Immature natural killer cell (primary cell): Measurements from ENCODE around the gene DHRS7B. TPM values are rescaled to one million over a fixed set of nuclear protein-coding genes. Genes with fewer than 3 reads are reported as not detected.
A peak's percentile ranks its signal among the peaks of the same experiment; 100 is the strongest.

ENCODE experiments used
- DNase-seq, 3 donors: peaks; one replicate each; pipeline ENCODE4 v3.0.0; 2022; ENCODE audit warnings: mixed read lengths in 1 of 3
- H3K27ac Mint-ChIP-seq, 6 donors: one replicate each; pipeline ENCODE4 v1.8.0; 2020; ENCODE audit warnings: mixed read lengths in 6 of 6, mild to moderate bottlenecking in 5 of 6, inconsistent platforms in 4 of 6, moderate library complexity in 3 of 6
- H3K27me3 Mint-ChIP-seq, 3 donors: one replicate each; pipeline ENCODE4 v1.8.0; 2020 to 2021; ENCODE audit warnings: low read depth in 3 of 3, mild to moderate bottlenecking in 3 of 3, mixed read lengths in 3 of 3, moderate library complexity in 3 of 3, inconsistent platforms in 1 of 3
- H3K36me3 Mint-ChIP-seq, 3 donors: one replicate each; pipeline ENCODE4 v1.8.0; 2020; ENCODE audit warnings: mixed read lengths in 3 of 3, inconsistent platforms in 2 of 3, mild to moderate bottlenecking in 2 of 3
- H3K4me1 Mint-ChIP-seq, 2 donors: one replicate each; pipeline ENCODE4 v1.8.0; 2020; ENCODE audit warnings: inconsistent platforms in 2 of 2, mild to moderate bottlenecking in 2 of 2, mixed read lengths in 2 of 2, moderate library complexity in 1 of 2
- H3K4me3 Mint-ChIP-seq, 5 donors: one replicate each; pipeline ENCODE4 v1.8.0; 2020; ENCODE audit warnings: mild to moderate bottlenecking in 5 of 5, mixed read lengths in 5 of 5, inconsistent platforms in 3 of 5, moderate library complexity in 3 of 5
- H3K9me3 Mint-ChIP-seq, 6 donors: one replicate each; pipeline ENCODE4 v1.8.0; 2020; ENCODE audit warnings: mild to moderate bottlenecking in 6 of 6, mixed read lengths in 6 of 6, inconsistent platforms in 4 of 6, moderate library complexity in 3 of 6
- polyA plus RNA-seq, 3 donors: library from polyadenylated mRNA; unstranded; fragments of 300-500 nt; fragmentation: Illumina TruSeq; gene quantifications; one replicate each; pipeline ENCODE4 v1.2.3, GENCODE V29; 2021

The DHRS7B gene
- polyA plus RNA-seq, 3 donors from 2014 or later = 11.3 to 15.3 (median 12.9) TPM

DNA sequence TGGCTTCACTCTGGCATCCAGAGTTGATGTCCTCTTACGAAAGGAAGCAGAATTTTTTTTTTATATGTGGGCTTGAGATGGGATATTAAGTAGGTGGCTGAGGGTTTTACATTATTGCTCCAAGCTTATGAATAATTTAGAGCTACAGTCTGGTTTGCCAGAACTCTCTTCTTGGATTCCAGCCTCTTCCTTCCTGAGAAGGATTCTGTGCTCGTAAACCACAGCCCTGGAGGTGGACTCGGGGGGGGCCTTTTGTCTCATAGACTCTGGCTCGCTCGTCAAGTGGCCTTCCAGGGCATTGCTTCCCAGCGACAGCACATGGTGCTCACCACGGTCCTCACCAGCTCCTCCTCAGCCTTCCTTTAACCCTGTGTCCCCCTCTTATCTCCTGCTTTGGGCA is 44.0 kb downstream of the DHRS7B start:
- no peak overlapping the region for H3K4me3 Mint-ChIP-seq
- no peaks in the 10 kb centered on the region for H3K27me3 Mint-ChIP-seq
- no peak for DNase-seq
- H3K36me3 Mint-ChIP-seq = peaks cover 4 to 14% (median 11%) of the 10 kb centered on the region in 3 donors
- no peaks in the 10 kb centered on the region for H3K9me3 Mint-ChIP-seq
- H3K4me1 Mint-ChIP-seq = peaks cover 0 to 13% of the 10 kb centered on the region in 2 donors
- H3K27ac Mint-ChIP-seq = peak overlapping the region in 1 of 6 donors; percentile 12

DNA sequence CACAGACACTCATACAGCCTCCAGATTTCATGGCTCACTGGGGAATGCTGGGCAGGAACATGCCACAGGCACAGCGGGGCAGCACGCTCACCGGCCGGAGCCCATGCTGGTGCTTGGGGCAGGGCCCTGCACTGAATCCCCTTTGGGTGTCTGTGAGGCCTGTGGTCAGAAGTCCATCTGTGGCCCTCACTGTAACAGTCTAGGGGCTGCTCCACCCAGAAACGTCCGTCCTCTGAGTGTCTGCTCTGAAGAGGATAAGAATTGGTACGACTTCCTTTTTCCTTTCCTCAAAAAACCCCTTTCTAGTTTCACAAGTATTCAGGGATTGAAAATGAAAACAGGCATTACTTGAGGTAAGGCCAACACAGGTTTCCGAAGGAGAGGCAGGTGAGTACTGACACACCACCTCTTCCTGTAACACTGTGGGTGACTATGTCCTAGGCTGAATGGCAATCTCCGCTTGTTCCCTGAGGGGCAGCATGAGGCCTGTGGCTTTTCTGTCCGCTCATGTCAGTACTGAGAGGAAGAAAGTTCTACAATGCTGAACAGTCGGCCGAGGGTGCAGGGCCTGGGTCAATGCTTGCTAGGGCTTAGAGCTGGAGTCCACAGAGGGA is 44.7 kb downstream of the DHRS7B start:
- H3K9me3 Mint-ChIP-seq = no peaks in the 10 kb centered on the region
- peaks cover 4 to 14% (median 11%) of the 10 kb centered on the region in 3 donors for H3K36me3 Mint-ChIP-seq
- H3K4me1 Mint-ChIP-seq = peaks cover 0 to 13% of the 10 kb centered on the region in 2 donors
- H3K27ac Mint-ChIP-seq = peak overlapping the region in 1 of 6 donors; percentile 12
- DNase-seq = no peak
- no peak overlapping the region for H3K4me3 Mint-ChIP-seq
- no peaks in the 10 kb centered on the region for H3K27me3 Mint-ChIP-seq

DNA sequence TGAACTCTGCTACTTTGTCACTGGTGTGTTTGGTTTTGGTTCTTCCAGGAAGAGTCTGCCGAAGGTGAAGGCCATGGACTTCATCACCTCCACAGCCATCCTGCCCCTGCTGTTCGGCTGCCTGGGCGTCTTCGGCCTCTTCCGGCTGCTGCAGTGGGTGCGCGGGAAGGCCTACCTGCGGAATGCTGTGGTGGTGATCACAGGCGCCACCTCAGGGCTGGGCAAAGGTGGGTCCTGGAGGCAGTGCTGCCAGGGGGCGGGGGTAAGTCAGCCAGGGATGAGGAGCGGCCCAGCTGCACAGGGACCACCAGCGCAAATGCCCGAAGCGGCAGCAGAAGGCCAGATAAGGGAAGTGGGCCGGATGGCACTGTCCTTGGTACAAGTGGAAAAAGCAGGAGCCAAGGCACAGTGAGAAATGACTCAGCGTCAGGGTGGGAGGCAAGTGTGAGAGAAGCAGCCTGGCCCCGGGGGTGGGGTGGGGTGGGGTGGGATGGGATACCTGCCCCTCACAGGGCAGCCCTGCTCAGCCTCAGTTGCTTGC is 45.3 kb downstream of the DHRS7B start:
- DNase-seq = no peak
- Mint-ChIP-seq H3K4me1 (peaks cover 0 to 7% of the 10 kb centered on the region in 2 donors), H3K27me3 (no peaks in the 10 kb centered on the region), H3K27ac (peak overlapping the region in 1 of 6 donors; percentile 9), H3K36me3 (peaks cover 4 to 14% (median 11%) of the 10 kb centered on the region in 3 donors), H3K9me3 (no peaks in the 10 kb centered on the region), H3K4me3 (no peak overlapping the region)

DNA sequence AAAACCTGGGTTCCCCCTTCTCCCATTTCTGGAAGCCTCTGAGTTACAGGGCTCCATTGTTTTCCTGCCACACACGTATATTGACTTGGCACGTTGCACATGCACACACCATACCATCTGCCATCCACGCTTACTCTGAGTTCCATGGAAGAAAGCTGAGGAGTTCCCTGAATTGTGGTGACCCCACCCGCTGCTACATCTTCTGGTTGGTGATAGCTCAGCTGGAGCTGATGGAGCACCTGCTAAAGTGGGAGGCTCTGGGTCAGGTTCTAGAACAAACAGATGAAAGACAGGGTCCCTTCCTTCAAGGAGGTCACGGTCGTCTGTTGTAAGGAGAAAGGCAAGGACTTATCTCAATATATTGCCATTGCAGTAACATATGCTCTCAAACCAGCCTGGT is 46.1 kb downstream of the DHRS7B start:
- no peak for DNase-seq
- Mint-ChIP-seq H3K36me3 (peaks cover 4 to 14% (median 11%) of the 10 kb centered on the region in 3 donors), H3K27me3 (no peaks in the 10 kb centered on the region), H3K4me1 (peaks cover 0 to 6% of the 10 kb centered on the region in 2 donors), H3K9me3 (no peaks in the 10 kb centered on the region), H3K27ac (peak overlapping the region in 2 of 6 donors; percentile 47 to 61), H3K4me3 (no peak overlapping the region)

DNA sequence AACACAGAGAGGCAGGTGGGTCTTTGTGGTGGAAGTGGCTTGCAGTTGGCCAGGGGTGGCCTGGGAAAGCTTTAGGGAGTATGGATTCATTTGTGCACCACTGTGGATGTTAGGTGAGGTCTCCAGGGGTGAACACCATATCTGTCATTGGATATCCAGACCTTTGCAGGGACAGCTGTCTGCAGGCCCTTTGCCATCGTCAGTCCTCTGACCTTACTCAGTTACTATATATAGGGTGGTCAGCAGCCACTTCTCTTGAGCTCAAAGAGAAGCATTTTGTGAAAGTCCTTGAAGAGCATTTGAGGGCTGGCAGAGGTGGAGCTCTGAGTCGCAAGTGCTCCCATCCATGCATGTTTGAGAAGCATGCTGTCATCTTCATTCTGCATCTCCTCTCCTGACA is 46.8 kb downstream of the DHRS7B start:
- DNase-seq = no peak
- H3K36me3 Mint-ChIP-seq = peaks cover 4 to 17% (median 11%) of the 10 kb centered on the region in 3 donors
- peaks cover 0 to 6% of the 10 kb centered on the region in 2 donors for H3K4me1 Mint-ChIP-seq
- H3K27ac Mint-ChIP-seq = peak overlapping the region in 2 of 6 donors; percentile 4 to 47
- H3K27me3 Mint-ChIP-seq = no peaks in the 10 kb centered on the region
- H3K9me3 Mint-ChIP-seq = no peaks in the 10 kb centered on the region
- no peak overlapping the region for H3K4me3 Mint-ChIP-seq

- no peak for DNase-seq
- no peak overlapping the region for H3K4me3 Mint-ChIP-seq
- H3K9me3 Mint-ChIP-seq = no peaks in the 10 kb centered on the region
- H3K36me3 Mint-ChIP-seq = peaks cover 4 to 17% (median 11%) of the 10 kb centered on the region in 3 donors
- H3K27ac Mint-ChIP-seq = no peak overlapping the region
- peaks cover 0 to 6% of the 10 kb centered on the region in 2 donors for H3K4me1 Mint-ChIP-seq
- no peaks in the 10 kb centered on the region for H3K27me3 Mint-ChIP-seq
Observed at GRCh38 chr17:21174186-21174585, 47.4 kb downstream of the DHRS7B start.

DNA sequence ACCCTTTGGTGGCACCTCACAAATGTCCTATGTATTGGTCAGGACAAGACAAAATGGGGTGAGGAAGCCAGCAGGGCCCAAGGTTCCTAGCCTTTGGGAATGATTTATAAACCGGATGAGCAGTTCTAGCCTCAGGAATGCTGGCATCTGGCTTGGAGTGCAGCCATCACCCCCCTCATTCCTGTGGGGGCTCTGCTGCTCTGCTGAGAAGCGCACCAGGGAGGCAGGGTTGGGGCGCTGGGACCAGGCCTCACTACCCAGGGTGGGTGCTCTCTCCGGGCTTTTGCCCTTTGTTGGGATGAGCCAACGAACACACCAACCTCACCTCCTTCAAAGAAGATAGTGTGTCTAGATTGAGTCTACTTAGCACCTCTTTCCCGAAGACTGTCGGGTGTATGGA is 47.9 kb downstream of the DHRS7B start:
- Mint-ChIP-seq H3K36me3 (peaks cover 4 to 17% (median 11%) of the 10 kb centered on the region in 3 donors), H3K4me1 (peaks cover 0 to 6% of the 10 kb centered on the region in 2 donors), H3K9me3 (no peaks in the 10 kb centered on the region), H3K27ac (no peak overlapping the region), H3K4me3 (no peak overlapping the region), H3K27me3 (no peaks in the 10 kb centered on the region)
- no peak for DNase-seq

GRCh38 chr17:21176773-21177395 is 50.1 kb downstream of the DHRS7B start:
- no peak for DNase-seq
- no peaks in the 10 kb centered on the region for H3K9me3 Mint-ChIP-seq
- no peaks in the 10 kb centered on the region for H3K27me3 Mint-ChIP-seq
- H3K27ac Mint-ChIP-seq = no peak overlapping the region
- H3K4me1 Mint-ChIP-seq = no peaks in the 10 kb centered on the region
- H3K4me3 Mint-ChIP-seq = no peak overlapping the region
- H3K36me3 Mint-ChIP-seq = peaks cover 10 to 26% (median 11%) of the 10 kb centered on the region in 3 donors

GRCh38 chr17:21177401-21177800 is 50.6 kb downstream of the DHRS7B start:
- no peak overlapping the region for H3K4me3 Mint-ChIP-seq
- no peak overlapping the region for H3K27ac Mint-ChIP-seq
- H3K9me3 Mint-ChIP-seq = no peaks in the 10 kb centered on the region
- H3K27me3 Mint-ChIP-seq = no peaks in the 10 kb centered on the region
- DNase-seq = no peak
- H3K36me3 Mint-ChIP-seq = peaks cover 10 to 28% (median 11%) of the 10 kb centered on the region in 3 donors
- H3K4me1 Mint-ChIP-seq = no peaks in the 10 kb centered on the region

DNA sequence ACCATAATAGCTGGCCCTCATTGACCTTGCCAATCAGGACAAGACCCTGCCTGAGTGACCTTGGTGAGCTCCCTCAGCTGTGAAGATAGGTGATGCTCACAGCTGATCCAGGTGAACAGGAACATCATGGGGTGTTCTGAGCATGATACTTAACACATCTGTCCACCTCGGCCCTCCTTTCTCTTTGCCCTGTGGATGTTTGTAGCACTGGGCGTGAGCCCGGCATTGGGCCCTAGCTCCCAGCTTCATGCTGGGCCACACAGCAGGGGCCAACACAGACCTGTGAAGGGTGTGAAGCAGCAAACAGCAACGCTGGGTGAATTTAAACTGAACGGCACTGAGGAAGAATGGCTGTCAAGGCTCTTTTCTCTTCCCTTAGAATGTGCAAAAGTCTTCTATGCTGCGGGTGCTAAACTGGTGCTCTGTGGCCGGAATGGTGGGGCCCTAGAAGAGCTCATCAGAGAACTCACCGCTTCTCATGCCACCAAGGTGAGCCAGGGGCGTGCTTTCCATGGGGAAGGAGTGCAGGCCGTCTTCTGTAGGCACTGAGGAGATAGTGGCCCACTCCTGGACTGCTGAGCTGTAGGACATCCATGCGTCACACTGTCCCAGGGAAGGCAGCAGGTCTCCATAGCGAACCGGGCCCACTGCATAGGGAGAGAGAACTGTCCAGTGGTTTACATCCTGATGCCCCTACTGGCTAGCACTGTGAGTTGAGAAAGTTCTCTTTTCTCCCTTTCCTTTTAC is 51.3 kb downstream of the DHRS7B start:
- DNase-seq = no peak
- H3K4me1 Mint-ChIP-seq = no peaks in the 10 kb centered on the region
- no peak overlapping the region for H3K4me3 Mint-ChIP-seq
- no peak overlapping the region for H3K27ac Mint-ChIP-seq
- H3K27me3 Mint-ChIP-seq = no peaks in the 10 kb centered on the region
- no peaks in the 10 kb centered on the region for H3K9me3 Mint-ChIP-seq
- peaks cover 10 to 26% (median 12%) of the 10 kb centered on the region in 3 donors for H3K36me3 Mint-ChIP-seq

GRCh38 chr17:21183468-21183867 is 56.7 kb downstream of the DHRS7B start:
- Mint-ChIP-seq H3K4me1 (no peaks in the 10 kb centered on the region), H3K36me3 (peaks cover 12 to 37% (median 18%) of the 10 kb centered on the region in 3 donors), H3K27ac (no peak overlapping the region), H3K27me3 (peaks cover 0 to 4% (median 0%) of the 10 kb centered on the region in 3 donors), H3K9me3 (no peaks in the 10 kb centered on the region), H3K4me3 (no peak overlapping the region)
- no peak for DNase-seq

DNA sequence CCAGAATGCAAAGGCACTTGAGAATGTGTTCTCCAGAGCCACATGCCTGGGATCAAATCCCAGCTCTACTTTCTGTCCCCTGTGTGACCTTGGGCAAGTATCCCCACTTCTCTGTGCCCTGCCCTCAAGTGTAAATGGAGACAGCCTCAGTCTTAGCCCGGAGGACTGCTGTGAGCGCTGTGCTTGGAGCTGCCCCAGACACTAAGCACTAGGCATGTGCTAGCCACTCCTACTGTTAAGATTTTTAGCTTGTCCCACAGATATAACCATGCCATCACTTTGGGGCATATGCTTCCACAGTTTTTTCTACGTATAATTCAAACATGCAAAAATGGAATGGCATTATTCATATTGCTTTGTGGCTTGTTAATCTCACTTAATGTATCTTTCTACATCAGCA is 57.8 kb downstream of the DHRS7B start:
- H3K27me3 Mint-ChIP-seq = peaks cover 0 to 4% (median 0%) of the 10 kb centered on the region in 3 donors

GRCh38 chr17:21185061-21185460 is 58.3 kb downstream of the DHRS7B start:
- Mint-ChIP-seq H3K9me3 (no peaks in the 10 kb centered on the region), H3K4me1 (no peaks in the 10 kb centered on the region), H3K36me3 (peaks cover 12 to 37% (median 18%) of the 10 kb centered on the region in 3 donors), H3K27me3 (peaks cover 0 to 4% (median 0%) of the 10 kb centered on the region in 3 donors), H3K27ac (no peak overlapping the region), H3K4me3 (no peak overlapping the region)
- no peak for DNase-seq

More for the DNA sequence above, 57.8 kb downstream of the DHRS7B start:
- no peak for DNase-seq
- no peaks in the 10 kb centered on the region for H3K9me3 Mint-ChIP-seq
- peaks cover 12 to 37% (median 18%) of the 10 kb centered on the region in 3 donors for H3K36me3 Mint-ChIP-seq
- no peaks in the 10 kb centered on the region for H3K4me1 Mint-ChIP-seq
- no peak overlapping the region for H3K4me3 Mint-ChIP-seq
- H3K27ac Mint-ChIP-seq = no peak overlapping the region
